HG03196 (cell line): Measurements from ENCODE around the gene TMPRSS12.
"Not testable (repeated sequence)": the region's sequence is repeated elsewhere in the genome, so short reads cannot be mapped to it uniquely, and the experiment has no call there.

Experiments used
- ATAC-seq: cut with Tn5 transposase; IDR thresholded peaks from one replicate; pipeline ENCODE4 v1.9.1; 2021; ENCODE audit not compliant: unreplicated experiment

The TMPRSS12 gene

GRCh38 chr12:50842637-50843493 lies at the start of gene TMPRSS12:
TMPRSS12 (plus strand) TSS chr12:50842926; CDS start chr12:50842965, 39 bp downstream.
- ATAC-seq: no peak

GRCh38 chr12:50799908-50800307 lies 42.8 kb upstream of the TMPRSS12 start:
- ATAC-seq: no peak

DNA sequence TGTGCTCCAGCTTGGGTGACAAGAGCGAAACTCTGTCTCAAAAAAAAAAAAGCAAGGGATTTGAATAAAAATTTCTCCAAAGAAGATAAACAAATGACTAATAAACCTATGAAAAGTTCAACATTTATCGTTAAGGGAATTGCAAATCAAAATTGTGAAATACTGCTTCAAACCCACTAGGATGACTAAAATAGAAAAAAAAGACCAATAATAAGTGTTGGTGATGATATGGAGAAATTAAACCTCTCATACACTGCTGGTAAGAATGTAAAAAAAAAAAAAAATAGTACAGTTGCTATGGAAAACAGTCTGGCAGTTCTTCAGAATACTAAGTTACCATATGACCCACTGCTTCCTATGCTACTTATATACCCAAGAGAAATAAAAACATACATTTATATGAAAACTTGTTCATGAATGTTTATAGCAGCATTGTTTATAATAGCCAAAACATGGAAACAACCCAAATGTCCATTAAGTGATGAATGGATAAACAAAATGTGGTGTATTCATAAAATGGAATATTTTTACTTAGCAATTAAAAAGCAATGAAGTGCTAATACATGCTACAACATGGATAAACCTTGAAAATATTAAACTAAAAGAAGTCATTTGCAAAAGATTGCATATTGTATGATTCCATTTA lies 39.4 kb upstream of the TMPRSS12 start:
- ATAC-seq: no peak

DNA sequence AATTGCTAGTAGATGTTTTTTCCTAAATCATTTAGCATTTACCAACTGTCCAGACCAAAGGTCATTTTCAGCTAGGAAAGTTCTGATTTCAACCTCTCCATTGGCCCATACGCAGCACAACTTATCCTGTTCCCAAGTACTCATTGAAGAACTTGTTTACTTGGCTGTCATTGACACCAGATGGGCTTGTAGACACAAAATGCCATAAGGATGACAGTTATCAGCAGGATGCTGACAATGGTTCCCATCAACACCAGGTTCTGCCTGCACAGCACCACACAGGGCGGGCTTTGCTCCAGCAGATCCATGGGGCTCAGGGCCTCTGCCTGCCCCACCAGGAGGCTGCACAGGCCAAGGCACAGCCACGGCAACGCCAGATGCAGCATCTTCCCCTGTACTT lies 36.5 kb upstream of the TMPRSS12 start:
- ATAC-seq: no peak

GRCh38 chr12:50809131-50809530 lies 33.6 kb upstream of the TMPRSS12 start:
- not testable (repeated sequence) for ATAC-seq

GRCh38 chr12:50814921-50815320 lies 27.8 kb upstream of the TMPRSS12 start:
- not testable (repeated sequence) for ATAC-seq

GRCh38 chr12:50820177-50820576 lies 22.5 kb upstream of the TMPRSS12 start:
- ATAC-seq: no peak

DNA sequence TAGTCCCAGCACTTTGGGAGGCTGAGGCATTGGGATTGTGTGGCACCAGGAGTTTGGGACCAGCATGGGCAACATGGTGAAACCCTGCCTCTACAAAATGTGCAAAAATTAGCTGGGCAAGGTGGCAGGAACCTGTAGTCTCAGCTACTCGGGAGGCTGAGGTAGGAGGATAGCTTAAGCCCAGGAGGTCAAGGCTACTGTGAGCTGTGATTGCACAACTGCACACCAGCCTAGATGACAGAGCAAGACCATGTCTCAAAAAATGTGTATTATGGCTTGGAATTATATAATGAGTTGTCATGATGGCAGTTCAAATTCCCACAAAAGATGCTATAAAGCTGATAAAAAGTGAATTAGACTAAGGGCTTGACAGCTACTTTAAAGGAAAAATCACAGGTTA lies 20.6 kb upstream of the TMPRSS12 start:
- ATAC-seq: no peak

DNA sequence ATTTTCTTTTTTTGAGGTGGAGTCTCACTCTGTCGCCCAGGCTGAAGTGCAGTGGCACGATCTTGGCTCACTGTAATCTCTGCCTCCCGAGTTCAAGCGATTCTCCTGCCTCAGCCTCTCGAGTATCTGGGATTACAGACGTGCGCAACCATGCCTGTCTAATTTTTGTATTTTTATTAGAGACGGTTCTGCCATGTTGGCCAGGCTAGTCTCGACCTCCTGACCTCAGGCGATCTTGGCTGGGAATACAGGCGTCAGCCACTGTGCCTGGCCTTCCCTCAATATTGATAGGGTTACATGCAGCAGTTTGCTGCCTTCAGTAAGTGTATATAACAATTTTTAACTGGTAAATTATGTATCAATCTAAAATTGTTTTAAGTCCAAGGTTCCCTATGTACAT lies 19.0 kb upstream of the TMPRSS12 start:
- ATAC-seq: not testable (repeated sequence)

GRCh38 chr12:50824914-50825313 lies 17.8 kb upstream of the TMPRSS12 start:
- no peak for ATAC-seq

DNA sequence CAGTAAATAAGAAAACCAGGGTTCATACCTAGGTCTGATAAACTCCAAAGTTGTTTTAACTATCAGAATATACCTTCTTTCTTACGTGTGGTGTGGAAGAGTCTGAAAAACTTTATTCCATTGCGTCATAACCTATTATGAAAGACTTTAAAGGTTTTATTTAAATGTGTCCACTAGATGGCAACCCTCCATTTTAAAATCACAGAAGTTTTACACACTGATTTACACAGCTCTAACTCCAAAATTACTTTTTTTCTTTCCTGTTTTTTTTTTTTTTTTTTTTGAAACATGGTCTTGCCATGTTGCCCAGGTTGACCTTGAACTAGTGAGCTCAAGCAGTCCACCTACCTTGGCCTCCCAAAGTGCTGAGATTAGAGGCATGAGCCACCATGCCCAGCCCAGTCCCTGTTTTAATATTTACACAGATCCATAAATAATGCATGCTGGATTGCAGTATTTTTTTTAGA lies 17.3 kb upstream of the TMPRSS12 start:
- ATAC-seq: no peak

DNA sequence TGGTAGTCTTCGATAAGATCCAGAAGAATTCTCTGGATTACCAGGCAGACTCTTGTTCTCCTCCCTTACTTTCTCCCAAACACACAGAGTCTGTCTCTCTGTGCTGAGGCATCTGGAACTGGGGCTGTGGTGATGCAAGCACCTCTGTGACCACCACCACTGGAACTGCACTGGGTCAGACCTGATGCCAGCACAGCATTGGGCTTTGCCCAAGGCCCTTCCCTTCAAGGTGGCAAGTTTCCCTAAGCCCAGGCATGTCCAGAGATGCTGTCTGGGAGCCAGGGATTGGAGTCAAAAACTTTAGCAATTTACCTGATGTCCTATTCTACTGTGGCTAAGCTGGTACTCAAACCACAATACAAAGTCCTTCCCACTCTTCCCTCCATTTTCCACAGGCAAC lies 14.6 kb upstream of the TMPRSS12 start:
- no peak for ATAC-seq

DNA sequence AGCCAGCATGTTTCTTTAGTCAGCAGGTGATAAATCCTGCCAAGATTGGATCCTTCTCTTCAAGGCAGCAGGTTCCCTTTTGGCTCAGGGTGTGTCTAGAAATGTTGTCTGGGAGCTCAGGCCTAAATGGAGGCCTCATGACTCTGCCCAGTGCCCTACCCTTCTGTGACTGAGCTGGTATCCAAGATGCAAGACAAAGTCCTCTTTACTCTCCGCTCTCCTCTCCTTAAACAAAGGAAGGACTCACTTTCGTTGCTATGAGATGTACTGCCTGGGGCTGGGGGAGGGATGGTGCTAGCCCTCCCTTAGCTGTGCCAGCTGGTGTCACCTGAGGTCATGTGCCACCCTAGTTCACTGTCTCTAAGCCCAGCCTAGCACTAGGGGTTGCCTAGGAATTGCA lies 13.8 kb upstream of the TMPRSS12 start:
- ATAC-seq: no peak

DNA sequence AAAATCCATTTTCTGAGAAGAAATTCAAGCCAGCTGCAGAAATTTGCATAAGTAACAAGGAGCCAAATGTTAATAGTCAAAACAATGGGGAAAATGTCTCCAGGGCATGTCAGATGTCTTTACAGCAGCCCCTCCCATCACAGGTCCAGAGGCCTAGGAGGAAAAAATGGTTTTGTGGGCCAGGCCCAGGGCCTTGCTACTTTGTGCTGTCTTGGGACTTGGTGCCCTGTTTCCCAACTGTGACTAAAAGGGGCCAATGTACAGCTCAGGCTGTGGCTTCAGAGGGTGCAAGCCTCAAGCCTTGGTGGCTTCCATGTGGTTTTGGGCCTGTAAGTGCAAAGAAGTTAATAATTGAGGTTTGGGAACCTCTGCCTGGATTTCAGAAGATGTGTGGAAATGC lies 8.9 kb upstream of the TMPRSS12 start:
- not testable (repeated sequence) for ATAC-seq

DNA sequence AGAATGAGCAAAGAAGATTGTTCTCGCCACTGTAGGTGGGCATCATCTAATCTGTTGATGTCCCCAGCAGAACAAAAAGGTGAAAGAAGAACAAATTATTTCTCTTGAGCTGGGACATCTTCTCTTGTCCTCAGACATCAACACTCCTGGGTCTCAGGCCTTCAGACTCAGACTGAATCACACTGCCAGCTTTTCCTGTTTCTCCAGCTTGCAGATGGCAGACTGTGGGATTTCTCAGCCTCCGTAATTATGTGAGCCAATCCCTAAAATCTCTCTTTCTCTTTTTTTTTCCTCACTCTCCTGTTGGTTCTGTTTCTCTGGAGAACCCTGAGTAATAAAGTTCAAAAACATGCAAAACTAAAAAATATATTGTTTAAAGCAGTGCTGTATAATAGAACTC lies 3.7 kb upstream of the TMPRSS12 start:
- ATAC-seq: no peak

DNA sequence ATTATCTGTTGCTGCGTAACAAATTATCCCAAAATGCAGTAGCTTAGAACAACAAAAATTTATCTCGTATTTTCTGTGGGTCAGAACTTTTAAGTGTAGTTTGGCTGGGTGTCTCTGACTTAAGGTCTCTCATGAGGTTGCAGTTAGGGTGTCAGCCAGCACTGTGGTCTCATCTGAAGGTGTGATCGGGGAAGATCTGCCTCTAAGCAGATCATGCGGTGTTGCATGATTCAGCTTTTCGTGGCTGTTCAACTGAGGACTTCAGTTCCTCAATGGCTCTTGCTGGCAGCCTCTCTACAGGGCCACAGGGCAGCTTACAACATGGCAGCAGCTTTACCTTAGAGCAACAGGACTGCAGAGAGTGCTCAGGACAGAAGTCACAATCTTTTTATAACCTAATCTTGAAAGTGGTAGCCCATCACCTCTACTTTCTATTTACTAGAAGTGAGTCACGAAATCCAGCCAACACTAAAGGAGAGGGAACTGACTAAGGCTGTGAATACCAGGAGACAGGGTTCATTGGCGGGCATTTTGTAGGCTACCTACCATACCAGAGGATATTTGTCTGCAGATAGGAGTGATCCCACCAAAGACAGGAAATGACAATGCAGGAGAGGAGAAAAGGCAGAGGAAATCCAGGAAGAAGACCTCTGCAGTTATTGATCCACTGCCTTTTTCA lies 1.8 kb upstream of the TMPRSS12 start:
- no peak for ATAC-seq

GRCh38 chr12:50841716-50842531 lies 802 bp upstream of the TMPRSS12 start:
- no peak for ATAC-seq

DNA sequence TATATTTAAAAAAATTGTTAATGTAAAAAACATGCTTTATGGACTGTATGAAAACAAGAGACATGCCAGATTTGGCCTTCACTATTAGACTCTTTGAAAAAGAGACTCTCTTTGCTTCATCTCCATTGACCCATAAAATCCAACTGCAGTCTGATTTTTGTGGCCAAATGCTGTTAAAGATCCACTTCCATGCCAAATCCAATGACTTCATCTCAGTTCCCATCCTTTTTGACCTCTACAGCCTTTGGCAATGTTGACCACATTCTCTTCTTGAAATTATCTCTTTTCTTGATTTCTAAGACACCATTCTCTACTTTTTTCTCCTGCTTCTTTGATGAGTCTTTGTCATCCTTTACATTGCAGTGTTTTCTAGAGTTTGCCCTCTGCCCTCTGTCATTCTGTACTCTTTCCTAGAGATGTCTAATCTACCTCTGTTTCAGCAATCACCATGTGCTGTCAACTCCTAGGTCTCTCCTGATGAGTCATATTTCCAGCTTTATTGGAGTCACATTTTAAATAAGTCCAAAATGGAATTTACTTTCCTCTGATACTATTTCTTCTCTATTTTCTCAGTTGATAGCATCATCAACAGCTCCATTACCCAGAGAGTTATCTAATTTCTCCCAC lies 2.4 kb downstream of the TMPRSS12 start:
- no peak for ATAC-seq

DNA sequence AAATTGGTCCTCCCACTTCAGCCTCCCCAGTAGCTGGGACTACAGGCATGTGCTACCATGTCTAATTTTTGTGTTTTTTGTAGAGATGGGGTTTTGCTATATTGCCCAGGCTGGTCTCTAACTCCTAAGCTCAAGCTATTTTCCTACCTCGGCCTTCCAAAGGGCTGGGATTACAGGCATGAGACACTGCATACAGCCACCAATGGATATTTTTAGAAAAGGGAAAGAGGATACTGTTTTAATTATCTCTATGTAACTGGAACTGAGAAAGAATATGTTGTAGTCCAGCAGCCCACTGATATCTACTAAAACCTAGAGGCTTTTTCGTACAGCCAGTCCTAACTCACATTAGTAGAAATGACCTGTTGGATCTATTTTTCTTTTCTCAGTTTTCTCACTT lies 6.2 kb downstream of the TMPRSS12 start:
- no peak for ATAC-seq

GRCh38 chr12:50855218-50855617 lies 12.5 kb downstream of the TMPRSS12 start:
- ATAC-seq: not testable (repeated sequence)
